VCaP (cell line): ENCODE data around the gene RANBP1.

Source experiments
- H3K27ac ChIP-seq: fragments of 450-650 bp; 2 replicates; pipeline ENCODE4 v1.5.1; 2017
- CTCF ChIP-seq: fragments of 450-650 bp; conservative IDR thresholded peaks from 2 replicates; pipeline ENCODE4 v1.5.1; 2017; ENCODE audit warnings: mild to moderate bottlenecking, moderate library complexity

RANBP1 gene

GRCh38 chr22:20128619-20128901, 12.7 kb downstream of the RANBP1 start:
- TF ChIP-seq CTCF = no peak
- H3K27ac ChIP-seq = peak overlapping the region; percentile 92; the same call in 1 of the 2 replicates

GRCh38 chr22:20128902-20129746, 13.2 kb downstream of the RANBP1 start:
- peak; percentile 52 for TF ChIP-seq CTCF
- peak overlapping the region; percentile 92; the same call in 1 of the 2 replicates for H3K27ac ChIP-seq

GRCh38 chr22:20129747-20130014, 13.8 kb downstream of the RANBP1 start:
- peak overlapping the region; percentile 92; the same call in 1 of the 2 replicates for H3K27ac ChIP-seq
- no peak for TF ChIP-seq CTCF

GRCh38 chr22:20130319-20130718, 14.4 kb downstream of the RANBP1 start:
- H3K27ac ChIP-seq = peak overlapping the region; percentile 92
- TF ChIP-seq CTCF = peak; percentile 46

GRCh38 chr22:20130731-20131596, 15.1 kb downstream of the RANBP1 start:
- H3K27ac ChIP-seq = peak overlapping the region; percentile 92
- no peak for TF ChIP-seq CTCF

GRCh38 chr22:20131597-20131858, 15.6 kb downstream of the RANBP1 start, which contains the start of gene ZDHHC8:
Gene ZDHHC8 (plus strand): TSS chr22:20131804. CDS start chr22:20131948, 144 bp downstream.
- TF ChIP-seq CTCF = no peak
- peak within 1 kb of the TSS; percentile 92 for H3K27ac ChIP-seq

- peak overlapping the region; percentile 92 for H3K27ac ChIP-seq
- no peak for TF ChIP-seq CTCF
Measured at GRCh38 chr22:20131859-20132685, 16.2 kb downstream of the RANBP1 start.
